ENCODE results near the gene MRPS14. TPM values are rescaled to one million over a fixed set of nuclear protein-coding genes. Genes with fewer than 3 reads are reported as not detected.

The MRPS14 gene
- total RNA-seq, 2 donors from 2014 or later = 13.4 to 16.2 TPM

- Mint-ChIP-seq H3K27ac (peak overlapping the region; percentile 99), H3K27me3 (no peaks in the 10 kb centered on the region), H3K4me1 (peaks cover 65% of the 10 kb centered on the region), H3K36me3 (ENCODE audit: low read depth) (peaks cover 2% of the 10 kb centered on the region), H3K4me3 (peak overlapping the region; percentile 79)
- DNase-seq = no peak
- H3K9me3 ChIP-seq (ENCODE audit: control insufficient read depth, low read length, poor library complexity, severe bottlenecking) = no peaks in the 10 kb centered on the region
- peak; percentile 38 for ATAC-seq
These were observed 55.1 kb downstream of the MRPS14 start for GRCh38 chr1:174967845-174968705.

- peaks cover 2% of the 10 kb centered on the region for H3K36me3 Mint-ChIP-seq (ENCODE audit: low read depth)
These were observed 57.1 kb downstream of the MRPS14 start for GRCh38 chr1:174966008-174966572.

GRCh38 chr1:174965362-174966007, 57.7 kb downstream of the MRPS14 start:
- Mint-ChIP-seq H3K4me3 (peak overlapping the region; percentile 85), H3K36me3 (ENCODE audit: low read depth) (peaks cover 2% of the 10 kb centered on the region), H3K4me1 (peaks cover 54% of the 10 kb centered on the region), H3K27me3 (no peaks in the 10 kb centered on the region), H3K27ac (peak overlapping the region; percentile 99)
- ATAC-seq (no peak), DNase-seq (no peak)
- H3K9me3 ChIP-seq (ENCODE audit: control insufficient read depth, low read length, poor library complexity, severe bottlenecking) = no peaks in the 10 kb centered on the region

More at GRCh38 chr1:174966008-174966572, 57.1 kb downstream of the MRPS14 start:
- H3K9me3 ChIP-seq (ENCODE audit: control insufficient read depth, low read length, poor library complexity, severe bottlenecking) = no peaks in the 10 kb centered on the region
- H3K4me1 Mint-ChIP-seq = peaks cover 54% of the 10 kb centered on the region
- peak overlapping the region; percentile 85 for H3K4me3 Mint-ChIP-seq
- no peak for ATAC-seq
- H3K27ac Mint-ChIP-seq = peak overlapping the region; percentile 99
- no peak for DNase-seq
- no peaks in the 10 kb centered on the region for H3K27me3 Mint-ChIP-seq

GRCh38 chr1:174964972-174965361, 58.3 kb downstream of the MRPS14 start:
- Mint-ChIP-seq H3K4me1 (peaks cover 49% of the 10 kb centered on the region), H3K27me3 (no peaks in the 10 kb centered on the region), H3K4me3 (peak overlapping the region; percentile 85), H3K27ac (peak overlapping the region; percentile 99), H3K36me3 (ENCODE audit: low read depth) (peaks cover 2% of the 10 kb centered on the region)
- DNase-seq = no peak
- ATAC-seq = peak; percentile 52
- H3K9me3 ChIP-seq (ENCODE audit: control insufficient read depth, low read length, poor library complexity, severe bottlenecking) = no peaks in the 10 kb centered on the region

GRCh38 chr1:174964261-174964971, 58.8 kb downstream of the MRPS14 start:
- ATAC-seq = peak; percentile 61
- H3K9me3 ChIP-seq (ENCODE audit: control insufficient read depth, low read length, poor library complexity, severe bottlenecking) = no peaks in the 10 kb centered on the region
- Mint-ChIP-seq H3K4me1 (peaks cover 44% of the 10 kb centered on the region), H3K27ac (peak overlapping the region; percentile 99), H3K36me3 (ENCODE audit: low read depth) (no peaks in the 10 kb centered on the region), H3K4me3 (peak overlapping the region; percentile 85), H3K27me3 (no peaks in the 10 kb centered on the region)
- DNase-seq = no peak

- no peak for ATAC-seq
- peaks cover 36% of the 10 kb centered on the region for H3K4me1 Mint-ChIP-seq
- H3K4me3 Mint-ChIP-seq = no peak overlapping the region
- H3K27ac Mint-ChIP-seq = peak overlapping the region; percentile 99
- H3K27me3 Mint-ChIP-seq = no peaks in the 10 kb centered on the region
- no peaks in the 10 kb centered on the region for H3K9me3 ChIP-seq (ENCODE audit: control insufficient read depth, low read length, poor library complexity, severe bottlenecking)
- H3K36me3 Mint-ChIP-seq (ENCODE audit: low read depth) = no peaks in the 10 kb centered on the region
- no peak for DNase-seq
These were observed 59.6 kb downstream of the MRPS14 start for GRCh38 chr1:174963529-174964125.

Other genes with a start within 250 kb of the MRPS14 start
- 10 to 100 TPM; 82.2 to 89.8 TPM for gene CACYBP, start 23.5 kb downstream of the MRPS14 start, total RNA-seq
- not detected for gene TNN, start 44.4 kb upstream of the MRPS14 start, total RNA-seq
- gene KIAA0040, start 169.4 kb upstream of the MRPS14 start, total RNA-seq = 10 to 100 TPM; 29.0 to 31.5 TPM

Measured in T-helper 17 cell (primary cell).